ENCODE measurements around the gene UNC119B.
A peak's percentile ranks its signal among the peaks of the same experiment; 100 is the strongest.
"Not testable (repeated sequence)": the region's sequence is repeated elsewhere in the genome, so short reads cannot be mapped to it uniquely, and the experiment has no call there.

UNC119B gene

DNA sequence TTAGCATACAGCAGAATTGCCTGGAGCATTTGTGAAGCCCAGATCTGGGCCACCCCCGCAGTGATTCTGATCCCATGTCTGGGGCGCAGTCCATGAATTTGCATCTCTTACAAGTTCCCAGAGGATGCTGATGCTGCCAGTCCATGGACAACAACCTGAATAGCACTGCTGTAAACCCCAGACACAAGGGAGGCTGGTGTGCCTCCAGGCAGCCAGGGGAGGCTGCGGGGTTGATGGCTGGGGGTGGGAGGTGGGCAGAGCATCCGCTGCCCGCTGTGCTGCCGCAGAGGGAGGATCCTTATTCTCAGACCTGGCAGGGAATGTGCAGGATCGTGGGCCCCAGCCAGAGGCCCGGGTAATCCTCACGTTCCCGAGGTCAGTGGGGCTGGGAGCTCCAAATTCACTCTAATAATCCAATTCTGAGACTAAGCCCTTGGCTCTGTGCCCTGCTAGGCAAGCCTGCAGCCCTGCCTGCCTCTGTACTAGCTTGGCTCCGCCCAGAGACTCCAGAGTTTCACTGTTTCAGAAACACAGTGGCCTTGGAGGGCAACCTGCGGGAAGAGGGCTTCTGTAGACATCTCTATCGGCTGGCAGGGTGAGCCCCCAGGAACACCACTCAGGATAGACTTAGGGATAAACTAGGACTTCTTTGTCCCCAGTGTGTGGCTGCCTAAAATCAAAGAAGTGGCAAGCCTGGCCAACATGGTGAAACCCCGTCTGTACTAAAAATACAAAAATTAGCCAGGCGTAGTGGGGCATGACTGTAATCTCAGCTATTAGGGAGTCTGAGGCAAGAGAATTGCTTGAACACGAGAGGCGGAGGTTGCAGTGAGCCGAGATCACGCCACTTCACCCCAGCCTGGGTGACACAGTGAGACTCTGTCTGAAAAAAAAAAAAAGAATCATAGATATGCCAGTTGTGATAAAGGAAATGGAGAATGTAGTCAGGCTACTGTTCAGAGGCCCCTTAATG is 41.1 kb upstream of the UNC119B start:
- Histone ChIP-seq H3K4me3 (ENCODE audit: low read depth, low read length) (no peak overlapping the region), H3K27ac (ENCODE audit: extremely low read depth, low read depth, low read length) (no peak overlapping the region), H3K36me3 (ENCODE audit: control insufficient read depth in 2 of 2, insufficient read depth in 1 of 2, low read length in 2 of 2) (no peaks in the 10 kb centered on the region), H3K9me3 (ENCODE audit: control insufficient read depth, insufficient read depth, low read depth, low read length) (no peaks in the 10 kb centered on the region), H3K4me1 (ENCODE audit: control insufficient read depth, insufficient read depth, low read length) (no peaks in the 10 kb centered on the region)
- POLR2A ChIA-PET = no interaction called here
- TF ChIP-seq EGR2 (tag by site-specific recombination; IDR thresholded peaks at IDR 0.05; ENCODE audit: low read depth) (peak; percentile 61), ZSCAN30 (tag by site-specific recombination; IDR thresholded peaks at IDR 0.05) (0 out of 2 replicates have a peak, but pooled peaks have one; percentile 25), ZFHX2 (tag by site-specific recombination; conservative IDR thresholded peaks at IDR 0.05) (peak; percentile 48; the same call in 1 of the 2 replicates), ZBTB17 (tag by site-specific recombination; IDR thresholded peaks at IDR 0.05) (peak; percentile 58), SALL2 (tag by site-specific recombination; IDR thresholded peaks at IDR 0.05; ENCODE audit: borderline replicate concordance) (no peak), ZNF335 (tag by site-specific recombination; conservative IDR thresholded peaks at IDR 0.05) (peak; percentile 75)
- TF ChIP-seq, protein P1, sequence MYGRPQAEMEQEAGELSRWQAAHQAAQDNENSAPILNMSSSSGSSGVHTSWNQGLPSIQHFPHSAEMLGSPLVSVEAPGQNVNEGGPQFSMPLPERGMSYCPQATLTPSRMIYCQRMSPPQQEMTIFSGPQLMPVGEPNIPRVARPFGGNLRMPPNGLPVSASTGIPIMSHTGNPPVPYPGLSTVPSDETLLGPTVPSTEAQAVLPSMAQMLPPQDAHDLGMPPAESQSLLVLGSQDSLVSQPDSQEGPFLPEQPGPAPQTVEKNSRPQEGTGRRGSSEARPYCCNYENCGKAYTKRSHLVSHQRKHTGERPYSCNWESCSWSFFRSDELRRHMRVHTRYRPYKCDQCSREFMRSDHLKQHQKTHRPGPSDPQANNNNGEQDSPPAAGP (tag by site-specific recombination; IDR thresholded peaks at IDR 0.05) = no peak
- TF ChIP-seq, protein P2, sequence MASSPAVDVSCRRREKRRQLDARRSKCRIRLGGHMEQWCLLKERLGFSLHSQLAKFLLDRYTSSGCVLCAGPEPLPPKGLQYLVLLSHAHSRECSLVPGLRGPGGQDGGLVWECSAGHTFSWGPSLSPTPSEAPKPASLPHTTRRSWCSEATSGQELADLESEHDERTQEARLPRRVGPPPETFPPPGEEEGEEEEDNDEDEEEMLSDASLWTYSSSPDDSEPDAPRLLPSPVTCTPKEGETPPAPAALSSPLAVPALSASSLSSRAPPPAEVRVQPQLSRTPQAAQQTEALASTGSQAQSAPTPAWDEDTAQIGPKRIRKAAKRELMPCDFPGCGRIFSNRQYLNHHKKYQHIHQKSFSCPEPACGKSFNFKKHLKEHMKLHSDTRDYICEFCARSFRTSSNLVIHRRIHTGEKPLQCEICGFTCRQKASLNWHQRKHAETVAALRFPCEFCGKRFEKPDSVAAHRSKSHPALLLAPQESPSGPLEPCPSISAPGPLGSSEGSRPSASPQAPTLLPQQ (tag by site-specific recombination; IDR thresholded peaks at IDR 0.05) = peak; percentile 35; the same call in 1 of the 2 replicates
- CTCF ChIA-PET = interaction anchor here (0.6 to 3.9 kb wide), 3 partner anchors 17 to 323 kb away, joined by 3 to 23 read pairs (median 3); no protein-coding TSS in a partner anchor

DNA sequence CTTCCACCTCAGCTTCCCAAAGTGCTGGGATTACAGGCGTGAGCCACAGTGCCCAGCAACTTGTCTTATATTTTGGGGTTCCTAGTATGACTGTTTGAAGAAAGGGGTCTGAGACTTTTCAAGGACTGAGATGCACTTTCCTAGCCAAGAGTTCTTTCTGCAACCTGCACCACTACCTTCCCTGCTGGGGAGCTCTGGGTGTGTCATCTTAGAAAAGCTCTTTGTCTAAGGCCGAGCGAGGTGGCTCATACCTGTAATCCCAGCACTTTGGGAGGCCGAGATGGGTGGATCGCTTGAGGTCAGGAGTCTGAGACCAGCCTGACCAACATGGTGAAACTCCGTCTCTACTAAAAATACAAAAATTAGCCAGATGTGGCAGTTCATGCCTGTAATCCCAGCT is 40.0 kb upstream of the UNC119B start:
- POLR2A ChIA-PET; H3K27ac ChIP-seq (ENCODE audit: extremely low read depth, low read depth, low read length): not testable (repeated sequence)

DNA sequence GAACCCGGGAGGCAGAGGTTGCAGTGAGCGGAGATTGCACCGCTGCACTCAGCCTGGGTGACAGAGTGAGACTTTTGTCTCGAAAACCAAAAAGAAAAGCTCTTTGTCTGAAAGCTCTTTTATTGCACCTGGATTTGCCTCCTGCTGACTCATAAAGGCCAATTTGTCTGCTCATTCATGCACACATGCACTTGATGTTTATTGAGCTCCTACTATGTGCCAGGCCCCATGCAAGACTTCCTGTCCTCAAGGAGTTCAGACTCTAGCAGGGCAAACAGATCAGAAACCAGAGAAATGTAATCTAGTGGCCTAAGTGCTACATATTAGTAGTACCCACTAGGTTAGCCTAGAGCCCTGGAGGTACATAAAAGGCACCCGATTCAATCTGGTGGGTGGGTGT is 39.6 kb upstream of the UNC119B start:
- POLR2A ChIA-PET = no interaction called here
- Histone ChIP-seq H3K27ac (ENCODE audit: extremely low read depth, low read depth, low read length) (no peak overlapping the region), H3K36me3 (ENCODE audit: control insufficient read depth in 2 of 2, insufficient read depth in 1 of 2, low read length in 2 of 2) (no peaks in the 10 kb centered on the region), H3K4me1 (ENCODE audit: control insufficient read depth, insufficient read depth, low read length) (no peaks in the 10 kb centered on the region), H3K4me3 (ENCODE audit: low read depth, low read length) (no peak overlapping the region), H3K9me3 (ENCODE audit: control insufficient read depth, insufficient read depth, low read depth, low read length) (no peaks in the 10 kb centered on the region)
- CTCF ChIA-PET = interaction anchor here (0.6 to 3.9 kb wide), 3 partner anchors 23 to 335 kb away, joined by 3 to 23 read pairs (median 3); no protein-coding TSS in a partner anchor
- peak; percentile 40; the same call in 1 of the 2 replicates for TF ChIP-seq GLIS1 (tag by site-specific recombination; IDR thresholded peaks at IDR 0.05)
- TF ChIP-seq ZNF664 (tag by site-specific recombination; IDR thresholded peaks at IDR 0.05) = 0 out of 2 replicates have a peak, but pooled peaks have one; percentile 42
- TF ChIP-seq MZF1 (tag by site-specific recombination; IDR thresholded peaks at IDR 0.05; ENCODE audit: borderline replicate concordance) = no peak

More for the DNA sequence above, 40.0 kb upstream of the UNC119B start:
- H3K4me3 ChIP-seq (ENCODE audit: low read depth, low read length); H3K9me3 ChIP-seq (ENCODE audit: control insufficient read depth, insufficient read depth, low read depth, low read length); H3K4me1 ChIP-seq (ENCODE audit: control insufficient read depth, insufficient read depth, low read length); H3K36me3 ChIP-seq (ENCODE audit: control insufficient read depth in 2 of 2, insufficient read depth in 1 of 2, low read length in 2 of 2): not testable (repeated sequence)
- CTCF ChIA-PET = interaction anchor here (0.5 to 3.9 kb wide), 4 partner anchors 22 to 321 kb away, joined by 3 to 23 read pairs (median 3); no protein-coding TSS in a partner anchor

DNA sequence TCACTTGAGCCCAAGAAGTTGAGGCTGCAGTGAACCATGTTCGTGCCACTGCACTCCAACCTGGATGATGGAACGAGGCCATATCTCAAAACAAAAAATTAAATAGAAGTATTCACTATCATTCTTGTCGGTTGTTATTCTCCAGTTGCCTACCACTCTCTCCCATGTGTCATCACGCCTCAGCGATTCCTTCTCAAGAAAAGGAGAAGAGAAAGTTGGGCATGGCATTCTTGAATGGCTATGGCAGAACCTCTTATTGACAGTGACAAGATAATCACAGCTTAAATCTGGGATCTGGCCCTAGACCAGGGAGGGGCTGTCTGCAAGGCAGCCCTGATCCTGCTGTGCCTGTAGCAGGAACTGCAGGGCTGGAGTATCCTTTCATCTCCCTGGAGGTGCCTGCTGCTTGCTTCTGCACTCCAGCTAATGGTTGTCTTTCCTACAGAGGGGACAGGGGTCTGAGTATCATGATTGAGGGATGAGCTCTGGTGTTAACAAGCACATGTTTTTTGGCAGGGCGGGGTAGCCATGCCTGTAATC is 36.1 kb upstream of the UNC119B start:
- no peak overlapping the region for H3K4me3 ChIP-seq (ENCODE audit: low read depth, low read length)
- no peaks in the 10 kb centered on the region for H3K9me3 ChIP-seq (ENCODE audit: control insufficient read depth, insufficient read depth, low read depth, low read length)
- TF ChIP-seq SP3 (tag by site-specific recombination; IDR thresholded peaks at IDR 0.05) (no peak), ZNF48 (tag by site-specific recombination; IDR thresholded peaks at IDR 0.05) (no peak), ZNF629 (tag by site-specific recombination; IDR thresholded peaks at IDR 0.05) (no peak), ZNF521 (tag by site-specific recombination; IDR thresholded peaks at IDR 0.05) (no peak), ZNF2 (tag by site-specific recombination; IDR thresholded peaks at IDR 0.05) (no peak), MYNN (tag by site-specific recombination; IDR thresholded peaks at IDR 0.05; ENCODE audit: borderline replicate concordance) (no peak), ZNF747 (tag by site-specific recombination; IDR thresholded peaks at IDR 0.05) (no peak), ZNF174 (tag by site-specific recombination; IDR thresholded peaks at IDR 0.05) (no peak)
- TF ChIP-seq, protein P3, sequence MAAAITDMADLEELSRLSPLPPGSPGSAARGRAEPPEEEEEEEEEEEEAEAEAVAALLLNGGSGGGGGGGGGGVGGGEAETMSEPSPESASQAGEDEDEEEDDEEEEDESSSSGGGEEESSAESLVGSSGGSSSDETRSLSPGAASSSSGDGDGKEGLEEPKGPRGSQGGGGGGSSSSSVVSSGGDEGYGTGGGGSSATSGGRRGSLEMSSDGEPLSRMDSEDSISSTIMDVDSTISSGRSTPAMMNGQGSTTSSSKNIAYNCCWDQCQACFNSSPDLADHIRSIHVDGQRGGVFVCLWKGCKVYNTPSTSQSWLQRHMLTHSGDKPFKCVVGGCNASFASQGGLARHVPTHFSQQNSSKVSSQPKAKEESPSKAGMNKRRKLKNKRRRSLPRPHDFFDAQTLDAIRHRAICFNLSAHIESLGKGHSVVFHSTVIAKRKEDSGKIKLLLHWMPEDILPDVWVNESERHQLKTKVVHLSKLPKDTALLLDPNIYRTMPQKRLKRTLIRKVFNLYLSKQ (tag by site-specific recombination; IDR thresholded peaks at IDR 0.05; ENCODE audit: borderline replicate concordance) = no peak
- TF ChIP-seq, protein P2 (tag by site-specific recombination; IDR thresholded peaks at IDR 0.05) = no peak
- ChIA-PET POLR2A (interaction anchor here (1.6 kb wide), 1 partner anchor 9 kb away, joined by 3 read pairs; no protein-coding TSS in a partner anchor), CTCF (interaction anchor here (0.9 to 3.4 kb wide), 3 partner anchors 25 to 94 kb away, joined by 5 to 25 read pairs (median 5); no protein-coding TSS in a partner anchor)
- no peaks in the 10 kb centered on the region for H3K36me3 ChIP-seq (ENCODE audit: control insufficient read depth in 2 of 2, insufficient read depth in 1 of 2, low read length in 2 of 2)
- H3K27ac ChIP-seq (ENCODE audit: extremely low read depth, low read depth, low read length) = no peak overlapping the region
- no peaks in the 10 kb centered on the region for H3K4me1 ChIP-seq (ENCODE audit: control insufficient read depth, insufficient read depth, low read length)

All from HEK293 (cell line).